Ascending aorta (tissue), 2 donors: ENCODE results near the gene TRAM2. TPM values are rescaled to one million over a fixed set of nuclear protein-coding genes. Genes with fewer than 3 reads are reported as not detected.

Source experiments
- DNase-seq, 2 donors: peaks; one replicate each; pipeline ENCODE4 v3.0.0-alpha.2; 2019; ENCODE audit warnings: low spot score in 2 of 2
- H3K27ac ChIP-seq, 2 donors: fragments of 200-600 bp; sonication (generic); one replicate each; pipeline ENCODE4 v1.5.1; 2016 to 2017; ENCODE audit warnings: mild to moderate bottlenecking in 1 of 2
- H3K27me3 ChIP-seq: fragments of 200-600 bp; sonication (generic); one replicate; pipeline ENCODE4 v1.5.1; 2017
- H3K36me3 ChIP-seq, 2 donors: fragments of 200-600 bp; sonication (generic); one replicate each; pipeline ENCODE4 v1.5.1; 2016
- H3K4me1 ChIP-seq, 2 donors: fragments of 200-600 bp; sonication (generic); one replicate each; pipeline ENCODE4 v1.5.1; 2016 to 2017; ENCODE audit warnings: mild to moderate bottlenecking in 1 of 2
- H3K4me3 ChIP-seq, 2 donors: fragments of 200-600 bp; sonication (generic); one replicate each; pipeline ENCODE4 v1.5.1; 2016 to 2017; ENCODE audit warnings: mild to moderate bottlenecking in 1 of 2
- H3K9me3 ChIP-seq, 2 donors: fragments of 200-600 bp; sonication (generic); one replicate each; pipeline ENCODE4 v1.5.1; 2016
- intact Hi-C: fragments of 100-400 bp; cut with DNase I; formaldehyde crosslinking; loops from one replicate; pipeline ENCODE4 v1.15.1; 2023
- total RNA-seq: library from RNA; depleted of rRNA; stranded (reverse); fragments of >200 nt; gene quantifications from one replicate; pipeline ENCODE4 v1.1.0, GENCODE V29; 2016
- TF ChIP-seq, protein P1 (sequence below), 3 experiments: fragments of 200-600 bp in 2 of 3; fragments of 450-650 bp in 1 of 3; sonication (generic) in 2 of 3; IDR thresholded peaks; one replicate each; pipeline ENCODE4 v1.5.1; 2016 to 2019; ENCODE audit warnings: antibody characterized with exemption in 3 of 3, mild to moderate bottlenecking in 1 of 3, moderate library complexity in 1 of 3

Gene TRAM2
- total RNA-seq, 1 donor from 2014 or later = 32.6 TPM

- no peak overlapping the region for H3K4me3 ChIP-seq
- H3K27me3 ChIP-seq = no peaks in the 10 kb centered on the region
- peak overlapping the region; percentile 86 to 87 for H3K27ac ChIP-seq
- H3K4me1 ChIP-seq = peaks cover 25 to 76% of the 10 kb centered on the region in 2 donors
- no peaks in the 10 kb centered on the region for H3K36me3 ChIP-seq
- TF ChIP-seq, protein P1, sequence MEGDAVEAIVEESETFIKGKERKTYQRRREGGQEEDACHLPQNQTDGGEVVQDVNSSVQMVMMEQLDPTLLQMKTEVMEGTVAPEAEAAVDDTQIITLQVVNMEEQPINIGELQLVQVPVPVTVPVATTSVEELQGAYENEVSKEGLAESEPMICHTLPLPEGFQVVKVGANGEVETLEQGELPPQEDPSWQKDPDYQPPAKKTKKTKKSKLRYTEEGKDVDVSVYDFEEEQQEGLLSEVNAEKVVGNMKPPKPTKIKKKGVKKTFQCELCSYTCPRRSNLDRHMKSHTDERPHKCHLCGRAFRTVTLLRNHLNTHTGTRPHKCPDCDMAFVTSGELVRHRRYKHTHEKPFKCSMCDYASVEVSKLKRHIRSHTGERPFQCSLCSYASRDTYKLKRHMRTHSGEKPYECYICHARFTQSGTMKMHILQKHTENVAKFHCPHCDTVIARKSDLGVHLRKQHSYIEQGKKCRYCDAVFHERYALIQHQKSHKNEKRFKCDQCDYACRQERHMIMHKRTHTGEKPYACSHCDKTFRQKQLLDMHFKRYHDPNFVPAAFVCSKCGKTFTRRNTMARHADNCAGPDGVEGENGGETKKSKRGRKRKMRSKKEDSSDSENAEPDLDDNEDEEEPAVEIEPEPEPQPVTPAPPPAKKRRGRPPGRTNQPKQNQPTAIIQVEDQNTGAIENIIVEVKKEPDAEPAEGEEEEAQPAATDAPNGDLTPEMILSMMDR (IDR thresholded peaks at IDR 0.05) = no peak
- intact Hi-C loops = no loop called here
- no peak for DNase-seq
- no peaks in the 10 kb centered on the region for H3K9me3 ChIP-seq
These were observed 30.7 kb downstream of the TRAM2 start for GRCh38 chr6:52546192-52546591.

- TF ChIP-seq, protein P1 (IDR thresholded peaks at IDR 0.05) = no peak
- no peaks in the 10 kb centered on the region for H3K9me3 ChIP-seq
- H3K27me3 ChIP-seq = no peaks in the 10 kb centered on the region
- no peak for DNase-seq
- intact Hi-C loops = no loop called here
- H3K4me3 ChIP-seq = no peak overlapping the region
- peaks cover 21 to 75% of the 10 kb centered on the region in 2 donors for H3K4me1 ChIP-seq
- H3K27ac ChIP-seq = peak overlapping the region; percentile 86 to 87
- H3K36me3 ChIP-seq = no peaks in the 10 kb centered on the region
These were observed 31.3 kb downstream of the TRAM2 start for GRCh38 chr6:52545406-52546119.

- Histone ChIP-seq H3K27me3 (no peaks in the 10 kb centered on the region), H3K27ac (peak overlapping the region; percentile 86 to 87), H3K9me3 (no peaks in the 10 kb centered on the region), H3K4me1 (peaks cover 21 to 77% of the 10 kb centered on the region in 2 donors), H3K36me3 (no peaks in the 10 kb centered on the region), H3K4me3 (no peak overlapping the region)
- DNase-seq = peak in 1 of 2 donors; percentile 50
- TF ChIP-seq, protein P1 (IDR thresholded peaks at IDR 0.05) = no peak
- intact Hi-C loops = loop anchor here (5.0 kb wide), 1 partner anchor 32 kb away; the partner anchor contains the start of gene TRAM2
These were observed 32.1 kb downstream of the TRAM2 start for GRCh38 chr6:52544602-52545405.

GRCh38 chr6:52543729-52544601 is 32.9 kb downstream of the TRAM2 start:
- Histone ChIP-seq H3K36me3 (no peaks in the 10 kb centered on the region), H3K4me1 (peaks cover 23 to 86% of the 10 kb centered on the region in 2 donors), H3K27me3 (no peaks in the 10 kb centered on the region), H3K27ac (peak overlapping the region; percentile 86 to 87), H3K4me3 (peak overlapping the region in 1 of 2 donors; percentile 13), H3K9me3 (no peaks in the 10 kb centered on the region)
- intact Hi-C loops = loop anchor here (5.0 kb wide), 1 partner anchor 33 kb away; the partner anchor contains the start of gene TRAM2
- peak in 1 of 2 donors; percentile 62 for DNase-seq
- TF ChIP-seq, protein P1 (IDR thresholded peaks at IDR 0.05) = no peak

DNA sequence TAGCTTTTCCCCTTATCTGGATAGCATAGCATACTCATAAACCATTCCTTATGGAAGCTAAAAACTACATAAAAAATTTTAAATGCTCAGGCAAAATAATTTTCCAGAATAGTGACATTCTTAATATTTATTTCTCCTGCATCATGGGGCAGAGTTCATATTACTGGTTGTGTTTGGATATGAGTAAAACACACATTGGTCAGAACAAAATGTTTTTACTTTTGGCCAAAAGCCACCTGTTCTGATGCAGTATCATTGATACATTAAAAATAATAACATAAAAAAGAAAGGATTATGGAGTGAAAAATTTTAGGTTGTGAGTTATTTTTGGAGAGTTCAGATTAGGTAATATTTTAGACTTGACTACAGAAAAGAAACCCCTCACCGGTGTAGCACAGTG is 33.6 kb downstream of the TRAM2 start:
- Histone ChIP-seq H3K27ac (peak overlapping the region; percentile 86 to 87), H3K9me3 (no peaks in the 10 kb centered on the region), H3K36me3 (no peaks in the 10 kb centered on the region), H3K4me3 (peak overlapping the region in 1 of 2 donors; percentile 13), H3K4me1 (peaks cover 23 to 87% of the 10 kb centered on the region in 2 donors), H3K27me3 (no peaks in the 10 kb centered on the region)
- no peak for DNase-seq
- TF ChIP-seq, protein P1 (IDR thresholded peaks at IDR 0.05) = no peak
- intact Hi-C loops = loop anchor here (5.0 kb wide), 1 partner anchor 34 kb away; the partner anchor contains the start of gene TRAM2
